Loucy (cell line): ENCODE results near the gene ZIC1.

Experiments used
- H2AFZ ChIP-seq: fragments of 200-600 bp; sonication (generic); 2 replicates; pipeline ENCODE4 v1.6.0; 2016; ENCODE audit warnings: antibody characterized with exemption, mild to moderate bottlenecking, low read length, moderate library complexity
- H3F3A ChIP-seq: fragments of 200-600 bp; 2 replicates; pipeline ENCODE4 v1.6.0; 2016; ENCODE audit warnings: antibody characterized with exemption, low read depth, mild to moderate bottlenecking
- H3K27me3 ChIP-seq: fragments of 200-600 bp; sonication (generic); 2 replicates; pipeline ENCODE4 v1.6.1; 2014; ENCODE audit warnings: low read length, mild to moderate bottlenecking; ENCODE audit not compliant: insufficient read depth, poor library complexity, severe bottlenecking
- H3K36me3 ChIP-seq: fragments of 200-600 bp; sonication (generic); 2 replicates; pipeline ENCODE4 v1.6.1; 2016; ENCODE audit warnings: low read length; ENCODE audit not compliant: insufficient read depth
- H3K4me1 ChIP-seq: fragments of 200-600 bp; sonication (generic); 2 replicates; pipeline ENCODE4 v1.5.1; 2014; ENCODE audit warnings: low read length, mild to moderate bottlenecking; ENCODE audit not compliant: insufficient read depth, poor library complexity, severe bottlenecking
- H3K4me2 ChIP-seq: fragments of 200-600 bp; sonication (generic); 2 replicates; pipeline ENCODE4 v1.6.0; 2014; ENCODE audit warnings: antibody characterized with exemption, low read length, low read depth, mild to moderate bottlenecking; ENCODE audit not compliant: poor library complexity, severe bottlenecking
- H3K4me3 ChIP-seq: fragments of 200-600 bp; sonication (generic); 2 replicates; pipeline ENCODE4 v1.5.1; 2014; ENCODE audit warnings: low read length, mild to moderate bottlenecking, mixed read lengths; ENCODE audit not compliant: poor library complexity, severe bottlenecking
- H3K79me2 ChIP-seq: fragments of 200-600 bp; sonication (generic); 2 replicates; pipeline ENCODE4 v1.6.1; 2014; ENCODE audit warnings: low read length; ENCODE audit not compliant: insufficient read depth
- H3K9ac ChIP-seq: fragments of 200-600 bp; sonication (generic); 2 replicates; pipeline ENCODE4 v1.6.0; 2014; ENCODE audit warnings: mild to moderate bottlenecking, low read depth, low read length, moderate library complexity; ENCODE audit not compliant: poor library complexity, severe bottlenecking
- H3K9me2 ChIP-seq: fragments of 200-600 bp; sonication (generic); replicated peaks from 2 replicates; pipeline ENCODE4 v1.6.1; 2016; ENCODE audit warnings: low read depth, low read length, mixed read lengths
- H3K9me3 ChIP-seq: fragments of 200-600 bp; sonication (generic); 2 replicates; pipeline ENCODE4 v1.6.1; 2014; ENCODE audit warnings: mild to moderate bottlenecking, antibody characterized with exemption, low read length, low read depth; ENCODE audit not compliant: insufficient read depth
- H4K20me1 ChIP-seq: fragments of 200-600 bp; sonication (generic); 2 replicates; pipeline ENCODE4 v1.6.0; 2014; ENCODE audit warnings: antibody characterized with exemption, low read length, mild to moderate bottlenecking; ENCODE audit not compliant: insufficient read depth, poor library complexity, severe bottlenecking
- CTCF ChIP-seq: fragments of 200-600 bp; sonication (generic); conservative IDR thresholded peaks from 2 replicates; pipeline ENCODE4 v1.5.1; 2014; ENCODE audit warnings: mild to moderate bottlenecking, antibody characterized with exemption, low read length
- EZH2phosphoT487 ChIP-seq: fragments of 200-600 bp; IDR thresholded peaks from 2 replicates; pipeline ENCODE4 v1.6.1; 2018; ENCODE audit warnings: antibody characterized with exemption, mild to moderate bottlenecking, moderate library complexity, borderline replicate concordance

The ZIC1 gene

GRCh38 chr3:147410116-147410525, 956 bp downstream of the ZIC1 start:
- peaks cover 7% of the 10 kb centered on the region for H3K4me1 ChIP-seq
- H3K79me2 ChIP-seq: no peaks in the 10 kb centered on the region
- no peak overlapping the region for H3K9ac ChIP-seq
- peaks cover 6% of the 10 kb centered on the region for H3K27me3 ChIP-seq
- H3F3A ChIP-seq: no peaks in the 10 kb centered on the region
- H3K36me3 ChIP-seq: no peaks in the 10 kb centered on the region
- no peaks in the 10 kb centered on the region for H3K9me3 ChIP-seq
- no peaks in the 10 kb centered on the region for H3K9me2 ChIP-seq
- TF ChIP-seq CTCF: no peak
- TF ChIP-seq EZH2phosphoT487: no peak
- H2AFZ ChIP-seq: no peak overlapping the region
- no peak overlapping the region for H3K4me3 ChIP-seq
- H3K4me2 ChIP-seq: no peak overlapping the region
- no peaks in the 10 kb centered on the region for H4K20me1 ChIP-seq

- peaks cover 6% of the 10 kb centered on the region for H3K27me3 ChIP-seq
- no peak overlapping the region for H2AFZ ChIP-seq
- H3K9ac ChIP-seq: no peak overlapping the region
- H3K4me2 ChIP-seq: no peak overlapping the region
- H3K4me3 ChIP-seq: no peak overlapping the region
- peaks cover 7% of the 10 kb centered on the region for H3K4me1 ChIP-seq
- no peaks in the 10 kb centered on the region for H3K36me3 ChIP-seq
- no peaks in the 10 kb centered on the region for H3K79me2 ChIP-seq
- no peaks in the 10 kb centered on the region for H3K9me3 ChIP-seq
- H4K20me1 ChIP-seq: no peaks in the 10 kb centered on the region
- H3K9me2 ChIP-seq: no peaks in the 10 kb centered on the region
- H3F3A ChIP-seq: no peaks in the 10 kb centered on the region
- no peak for TF ChIP-seq CTCF
- no peak for TF ChIP-seq EZH2phosphoT487
Measured at GRCh38 chr3:147410526-147411237, 1.5 kb downstream of the ZIC1 start.

- H3F3A ChIP-seq: no peaks in the 10 kb centered on the region
- H3K9ac ChIP-seq: no peak overlapping the region
- no peak overlapping the region for H3K4me2 ChIP-seq
- no peaks in the 10 kb centered on the region for H4K20me1 ChIP-seq
- no peak overlapping the region for H3K4me3 ChIP-seq
- no peak overlapping the region for H2AFZ ChIP-seq
- peaks cover 6% of the 10 kb centered on the region for H3K27me3 ChIP-seq
- no peaks in the 10 kb centered on the region for H3K9me3 ChIP-seq
- H3K79me2 ChIP-seq: no peaks in the 10 kb centered on the region
- H3K4me1 ChIP-seq: peaks cover 4% of the 10 kb centered on the region
- no peak for TF ChIP-seq CTCF
- TF ChIP-seq EZH2phosphoT487: no peak
- H3K9me2 ChIP-seq: no peaks in the 10 kb centered on the region
- no peaks in the 10 kb centered on the region for H3K36me3 ChIP-seq
Measured at GRCh38 chr3:147411238-147411814, 2.2 kb downstream of the ZIC1 start.
